CD4-positive, alpha-beta T cell (primary cell): Measurements from ENCODE around the gene ZNF74. TPM values are rescaled to one million over a fixed set of nuclear protein-coding genes. Genes with fewer than 3 reads are reported as not detected.

Experiments
- ATAC-seq: fragments of 200-7000 bp; cut with Tn5 transposase; one replicate; pipeline ENCODE4 v1.10.0; 2022; ENCODE audit warnings: mild to moderate bottlenecking; ENCODE audit not compliant: poor library complexity
- CTCF ChIA-PET: fragments of 350-600 bp; sonication (Branson Sonifier 250); formaldehyde crosslinking; loops from one replicate; lab custom pipeline; 2021; ENCODE audit warnings: antibody characterized with exemption, inconsistent platforms; lab: Charles Lee
- POLR2A ChIA-PET: fragments of 350-600 bp; sonication (Branson Sonifier 250); formaldehyde crosslinking; loops from one replicate; lab custom pipeline; 2021; ENCODE audit warnings: antibody characterized with exemption, inconsistent platforms; lab: Charles Lee
- DNase-seq, 14 experiments: peaks; one replicate each; pipeline ENCODE4 v3.0.0-alpha.2; 2013 to 2020; ENCODE audit warnings: mixed read lengths in 2 of 14
- H3K27ac ChIP-seq, 2 donors: one replicate each; pipeline versions ENCODE4 v1.5.1 to v1.7.0; 2013; ENCODE audit warnings: low read length in 2 of 2, low read depth in 1 of 2, mild to moderate bottlenecking in 1 of 2
- H3K27me3 ChIP-seq, 2 experiments: 1 replicate in 1 of 2; 2 replicates in 1 of 2; pipeline versions ENCODE4 v1.6.1 to v1.7.0; 2013; ENCODE audit warnings: low read length in 2 of 2, control low read depth in 1 of 2, mild to moderate bottlenecking in 1 of 2, moderate library complexity in 1 of 2; ENCODE audit not compliant: insufficient read depth in 2 of 2, control insufficient read depth in 1 of 2
- H3K36me3 ChIP-seq: one replicate; pipeline ENCODE4 v1.6.1; 2013; ENCODE audit warnings: low read length, control low read depth; ENCODE audit not compliant: insufficient read depth
- H3K4me1 ChIP-seq: one replicate; pipeline ENCODE4 v1.6.1; 2013; ENCODE audit warnings: low read length, control low read depth; ENCODE audit not compliant: insufficient read depth
- H3K4me3 ChIP-seq: one replicate; pipeline ENCODE4 v1.5.1; 2013; ENCODE audit warnings: mild to moderate bottlenecking, low read length, moderate library complexity
- H3K9me3 ChIP-seq, 2 experiments: 1 replicate in 1 of 2; 2 replicates in 1 of 2; pipeline versions ENCODE4 v1.6.1 to v1.7.0; 2013; ENCODE audit warnings: low read length in 2 of 2, mild to moderate bottlenecking in 2 of 2, control low read depth in 1 of 2, moderate library complexity in 1 of 2; ENCODE audit not compliant: control insufficient read depth in 1 of 2, insufficient read depth in 1 of 2
- H3K27ac Mint-ChIP-seq: one replicate; pipeline ENCODE4 v1.8.0; 2020; ENCODE audit warnings: mixed read lengths
- H3K27me3 Mint-ChIP-seq: one replicate; pipeline ENCODE4 v1.8.0; 2021; ENCODE audit warnings: mixed read lengths
- H3K36me3 Mint-ChIP-seq: one replicate; pipeline ENCODE4 v1.8.0; 2021; ENCODE audit warnings: low read depth, mixed read lengths
- H3K4me1 Mint-ChIP-seq: one replicate; pipeline ENCODE4 v1.8.0; 2021; ENCODE audit warnings: low read depth, mixed read lengths
- H3K4me3 Mint-ChIP-seq: one replicate; pipeline ENCODE4 v1.8.0; 2020; ENCODE audit warnings: mild to moderate bottlenecking, mixed read lengths
- H3K9me3 Mint-ChIP-seq: one replicate; pipeline ENCODE4 v1.8.0; 2020; ENCODE audit warnings: mixed read lengths
- CTCF ChIP-seq: fragments of 200-600 bp; IDR thresholded peaks from one replicate; pipeline ENCODE4 v1.8.0; 2022; ENCODE audit warnings: antibody characterized with exemption, mild to moderate bottlenecking
- intact Hi-C, 2 experiments: fragments of 100-400 bp; cut with DNase I in 1 of 2; cut with micrococcal nuclease in 1 of 2; formaldehyde crosslinking; loops; one replicate each; pipeline versions ENCODE4 v1.15.1 to v1.9.0; 2023 to 2025; cut with DNase I, micrococcal nuclease
- total RNA-seq, 174 experiments: library from RNA in 2 of 174; stranded (reverse) in 2 of 174; gene quantifications; one replicate each; pipeline ENCODE4 v1.2.3 and lab custom pipeline; 2021 to 2026

ZNF74 gene
- total RNA-seq, 2 experiments from 2014 or later, result 1.7 to 2.3 TPM

DNA sequence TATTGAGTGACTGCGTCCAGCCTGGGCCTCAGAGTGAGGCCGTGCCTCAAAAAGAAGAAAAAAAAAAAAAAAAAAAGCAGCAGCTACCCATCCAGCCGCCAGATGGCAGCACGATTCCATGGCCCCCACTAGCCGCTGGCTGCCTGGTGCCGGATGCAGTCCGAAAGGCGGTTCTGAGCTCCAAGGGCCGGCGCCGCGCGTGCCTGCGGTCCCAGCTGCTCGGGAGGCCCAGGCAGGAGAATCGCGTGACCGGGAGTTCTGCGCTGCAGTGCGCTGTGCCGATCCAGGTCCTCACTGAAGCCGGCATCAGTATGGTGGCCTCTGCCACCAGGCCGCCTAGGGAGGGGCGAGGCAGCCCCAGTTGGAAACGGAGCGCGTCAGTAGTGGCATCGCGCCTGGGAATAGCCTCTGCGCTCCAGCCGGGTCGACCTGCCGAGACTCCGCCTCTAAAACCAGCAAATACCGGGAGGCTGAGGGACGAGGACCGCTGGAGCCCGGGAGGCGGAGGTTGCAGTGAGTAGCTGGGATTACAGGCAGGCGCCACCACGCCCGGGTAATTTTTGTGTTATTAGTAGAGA, 24.3 kb downstream of the ZNF74 start:
- no peak overlapping the region for H3K27ac ChIP-seq
- intact Hi-C loops, result loop anchor here (1.0 to 5.0 kb wide), 8 partner anchors 38 to 324 kb away; no protein-coding TSS in a partner anchor
- H3K9me3 ChIP-seq, result no peaks in the 10 kb centered on the region
- POLR2A ChIA-PET, result interaction anchor here (1.1 to 2.4 kb wide), 4 partner anchors 11 to 45 kb away, joined by 3 to 17 read pairs (median 9); no protein-coding TSS in a partner anchor
- Mint-ChIP-seq H3K27ac (no peak overlapping the region), H3K4me3 (peak overlapping the region; percentile 60), H3K27me3 (no peaks in the 10 kb centered on the region), H3K9me3 (no peaks in the 10 kb centered on the region), H3K36me3 (no peaks in the 10 kb centered on the region), H3K4me1 (peaks cover under 1% of the 10 kb centered on the region)
- ATAC-seq, result peak; percentile 84
- H3K4me1 ChIP-seq, result peaks cover 10% of the 10 kb centered on the region
- H3K36me3 ChIP-seq, result no peaks in the 10 kb centered on the region
- H3K27me3 ChIP-seq, result peaks cover 0 to 5% of the 10 kb centered on the region in 2 experiments
- peak; percentile 92 for TF ChIP-seq CTCF
- CTCF ChIA-PET, result interaction anchor here (0.6 to 3.3 kb wide), 25 partner anchors 10 to 598 kb away, joined by 3 to 35 read pairs (median 4); partner anchors contain the start of gene DGCR6L
- peak overlapping the region; percentile 46 for H3K4me3 ChIP-seq
- peak; percentile 58 to 90 (median 69) for DNase-seq

GRCh38 chr22:20419664-20419951, 25.7 kb downstream of the ZNF74 start:
- no peak overlapping the region for H3K4me3 ChIP-seq
- Mint-ChIP-seq H3K4me3 (no peak overlapping the region), H3K9me3 (no peaks in the 10 kb centered on the region), H3K27me3 (peaks cover 3% of the 10 kb centered on the region), H3K27ac (no peak overlapping the region), H3K4me1 (peaks cover 5% of the 10 kb centered on the region), H3K36me3 (no peaks in the 10 kb centered on the region)
- no peak for TF ChIP-seq CTCF
- DNase-seq (no peak), ATAC-seq (no peak)
- ChIA-PET POLR2A (interaction anchor here (2.4 kb wide), 1 partner anchor 37 kb away, joined by 13 read pairs; no protein-coding TSS in a partner anchor), CTCF (no interaction called here)
- H3K27ac ChIP-seq, result no peak overlapping the region
- peaks cover 0 to 5% of the 10 kb centered on the region in 2 experiments for H3K27me3 ChIP-seq
- peaks cover 10% of the 10 kb centered on the region for H3K4me1 ChIP-seq
- H3K36me3 ChIP-seq, result no peaks in the 10 kb centered on the region
- no peaks in the 10 kb centered on the region for H3K9me3 ChIP-seq
- intact Hi-C loops, result loop anchor here (2.0 to 5.0 kb wide), 4 partner anchors 153 to 321 kb away; no protein-coding TSS in a partner anchor

- intact Hi-C loops, result no loop called here
- DNase-seq, result no peak
Observed at GRCh38 chr22:20420157-20420842, 26.3 kb downstream of the ZNF74 start.

More at GRCh38 chr22:20420157-20420842, 26.3 kb downstream of the ZNF74 start:
- Histone ChIP-seq H3K27me3 (peaks cover 0 to 5% of the 10 kb centered on the region in 2 experiments), H3K4me1 (peaks cover 10% of the 10 kb centered on the region), H3K36me3 (no peaks in the 10 kb centered on the region), H3K4me3 (no peak overlapping the region), H3K27ac (no peak overlapping the region), H3K9me3 (no peaks in the 10 kb centered on the region)
- H3K27ac Mint-ChIP-seq, result no peak overlapping the region
- TF ChIP-seq CTCF, result no peak
- no peaks in the 10 kb centered on the region for H3K36me3 Mint-ChIP-seq
- POLR2A ChIA-PET, result no interaction called here
- no peaks in the 10 kb centered on the region for H3K9me3 Mint-ChIP-seq
- H3K27me3 Mint-ChIP-seq, result peaks cover 3% of the 10 kb centered on the region
- ATAC-seq, result no peak
- CTCF ChIA-PET, result no interaction called here
- H3K4me1 Mint-ChIP-seq, result peaks cover 5% of the 10 kb centered on the region
- H3K4me3 Mint-ChIP-seq, result no peak overlapping the region
